GM19328 (cell line): ENCODE measurements around the gene ZNF639.

Experiments used
- ATAC-seq: cut with Tn5 transposase; IDR thresholded peaks from one replicate; pipeline ENCODE4 v1.9.1; 2021; ENCODE audit warnings: mild to moderate bottlenecking, moderate library complexity; ENCODE audit not compliant: unreplicated experiment

Gene ZNF639

GRCh38 chr3:179309225-179310078 lies 13.4 kb upstream of the ZNF639 start:
- peak; percentile 85 for ATAC-seq

GRCh38 chr3:179318876-179319275 lies 4.0 kb upstream of the ZNF639 start:
- ATAC-seq: no peak

- ATAC-seq: no peak
These were observed 1.1 kb upstream of the ZNF639 start for GRCh38 chr3:179321668-179322285.

- peak; percentile 34 for ATAC-seq
These were observed 623 bp downstream of the ZNF639 start for GRCh38 chr3:179323197-179324110.

- no peak for ATAC-seq
These were observed 1.5 kb downstream of the ZNF639 start for GRCh38 chr3:179324270-179324754.

GRCh38 chr3:179330438-179330837 lies 7.6 kb downstream of the ZNF639 start:
- ATAC-seq: no peak

- no peak for ATAC-seq
These were observed 9.4 kb downstream of the ZNF639 start for GRCh38 chr3:179332240-179332639.

GRCh38 chr3:179333084-179333483 lies 10.3 kb downstream of the ZNF639 start:
- no peak for ATAC-seq

GRCh38 chr3:179336345-179336929 lies 13.6 kb downstream of the ZNF639 start:
- no peak for ATAC-seq

GRCh38 chr3:179347345-179348194 lies 24.7 kb downstream of the ZNF639 start, which contains the start of gene MFN1:
Gene MFN1 (plus strand): TSS chr3:179347709. CDS start chr3:179348852, 1,143 bp downstream.
- peak; percentile 86 for ATAC-seq

- peak; percentile 62 for ATAC-seq
These were observed 25.6 kb downstream of the ZNF639 start for GRCh38 chr3:179348325-179349013.

- ATAC-seq: no peak
These were observed 33.2 kb downstream of the ZNF639 start for GRCh38 chr3:179355996-179356395.

- no peak for ATAC-seq
These were observed 40.5 kb downstream of the ZNF639 start for GRCh38 chr3:179363332-179363731.

- no peak for ATAC-seq
These were observed 46.8 kb downstream of the ZNF639 start for GRCh38 chr3:179369621-179370020.

GRCh38 chr3:179373938-179374337 lies 51.1 kb downstream of the ZNF639 start:
- no peak for ATAC-seq

- ATAC-seq: no peak
These were observed 52.5 kb downstream of the ZNF639 start for GRCh38 chr3:179375091-179375999.

GRCh38 chr3:179376474-179376873 lies 53.6 kb downstream of the ZNF639 start:
- ATAC-seq: no peak
